HG03175 (cell line): ENCODE measurements around the gene TRIM10.
"Not testable (repeated sequence)": the region's sequence is repeated elsewhere in the genome, so short reads cannot be mapped to it uniquely, and the experiment has no call there.

ENCODE experiments used
- ATAC-seq: cut with Tn5 transposase; IDR thresholded peaks from one replicate; pipeline ENCODE4 v1.9.1; 2021; ENCODE audit warnings: mild to moderate bottlenecking, moderate library complexity; ENCODE audit not compliant: unreplicated experiment

Gene TRIM10

DNA sequence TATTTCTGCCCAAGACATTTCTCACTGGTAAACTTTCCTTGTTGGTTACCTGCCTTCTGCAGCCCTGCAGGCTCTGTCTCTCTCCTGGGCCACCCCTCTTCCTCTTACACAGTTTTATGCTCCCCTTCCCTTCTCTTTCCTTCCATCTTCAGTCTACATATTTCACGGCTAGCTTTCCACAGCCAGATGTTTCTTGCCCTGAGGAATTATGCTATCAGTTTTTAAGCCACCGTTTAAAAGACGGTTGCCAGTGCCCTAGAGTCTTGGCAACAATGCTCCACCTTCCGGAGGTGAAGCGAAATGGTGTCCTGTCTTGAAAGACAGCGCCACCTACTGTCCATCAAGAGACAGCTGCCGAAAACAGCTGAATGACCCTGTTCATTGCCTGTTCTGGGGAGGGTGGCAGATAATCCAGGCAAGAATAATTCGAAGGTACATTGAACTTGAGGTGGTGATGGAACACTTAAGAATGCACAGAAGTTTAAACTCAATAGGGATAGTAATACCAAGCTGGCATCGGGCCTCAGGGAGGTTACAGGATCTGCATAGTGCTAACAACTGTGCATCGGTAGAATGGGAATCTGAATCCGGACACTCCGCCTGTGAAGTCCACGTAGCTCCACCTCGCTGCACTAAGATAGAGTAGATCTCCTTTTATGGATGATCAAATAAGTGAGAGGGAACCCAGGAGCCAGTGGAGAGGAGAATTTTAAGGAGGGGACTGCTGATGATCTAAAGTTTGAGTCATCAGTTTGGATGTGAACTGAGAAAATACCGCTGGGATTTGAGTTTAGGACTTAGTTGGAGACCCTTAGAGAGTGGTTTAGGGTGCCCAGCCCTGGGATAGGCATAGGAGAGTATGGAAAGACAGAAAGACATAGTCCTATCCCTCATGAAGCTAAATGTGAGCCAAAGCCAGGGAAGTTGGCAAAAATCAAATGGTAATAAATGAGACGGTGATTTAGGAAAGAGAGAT lies 29.8 kb downstream of the TRIM10 start:
- ATAC-seq: peak; percentile 77

DNA sequence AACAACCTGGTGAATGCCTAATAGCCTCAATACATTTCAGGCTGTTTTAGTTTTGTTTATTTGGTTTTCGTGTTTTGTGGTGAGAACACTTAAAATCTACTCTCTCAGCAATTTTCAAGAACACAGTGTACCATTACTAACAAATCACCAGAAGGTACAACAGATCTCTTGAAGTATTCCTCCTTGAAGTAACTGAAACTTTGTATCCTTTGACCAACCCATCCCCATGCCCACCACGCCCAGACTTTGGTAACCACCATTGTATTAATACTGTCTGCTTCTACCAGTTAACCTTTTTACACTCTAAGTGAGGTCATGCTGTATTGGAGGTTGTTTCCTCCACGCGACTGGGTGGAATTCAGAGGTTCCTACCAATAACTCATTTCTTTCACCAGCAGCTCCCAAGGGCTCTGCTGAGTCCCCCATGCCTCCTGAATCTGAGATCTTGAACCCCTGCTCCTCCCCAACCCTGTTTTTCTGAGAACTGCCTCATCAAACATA lies 30.8 kb downstream of the TRIM10 start:
- ATAC-seq: no peak

DNA sequence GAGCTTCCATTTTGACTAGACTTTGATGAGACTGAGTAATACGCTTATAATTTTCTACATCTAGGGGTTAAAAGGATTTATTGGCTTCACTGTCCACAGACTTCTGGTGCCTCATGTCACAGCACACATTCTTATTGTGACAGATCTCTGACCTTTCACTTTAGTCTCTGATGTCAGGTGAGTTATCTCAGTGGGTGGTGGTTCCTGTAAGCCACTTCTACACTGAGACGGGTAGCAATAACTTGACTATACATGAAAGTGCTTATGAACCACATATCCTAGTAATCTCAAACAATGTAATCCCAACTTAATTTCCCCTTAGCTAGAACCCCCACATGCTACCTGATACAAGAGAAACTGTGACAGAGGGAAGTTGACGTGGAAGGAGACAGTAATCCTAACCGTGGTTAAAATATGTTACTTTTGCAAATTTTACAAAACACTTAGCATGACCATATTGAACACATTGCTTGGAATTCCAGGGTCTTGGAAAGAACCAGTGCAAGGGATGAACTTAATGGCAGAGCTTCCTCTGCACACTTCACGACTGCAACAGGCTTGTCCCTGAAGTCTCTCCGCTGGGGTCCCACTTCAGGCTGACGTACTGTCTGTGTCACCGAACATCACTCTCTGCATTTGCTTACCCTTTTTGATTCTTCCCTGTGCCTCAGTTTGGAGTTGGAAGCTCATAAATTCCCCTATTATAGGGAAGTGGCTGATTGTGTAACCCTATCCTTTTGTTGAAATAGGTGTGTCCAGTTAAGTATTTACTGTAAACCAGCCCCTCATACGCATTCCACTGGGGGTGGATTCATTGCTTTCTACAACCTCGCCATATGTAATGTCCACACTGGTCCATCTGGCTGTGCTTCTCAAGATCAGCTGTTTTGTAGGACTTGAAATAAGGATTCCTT lies 31.5 kb downstream of the TRIM10 start:
- ATAC-seq: no peak

DNA sequence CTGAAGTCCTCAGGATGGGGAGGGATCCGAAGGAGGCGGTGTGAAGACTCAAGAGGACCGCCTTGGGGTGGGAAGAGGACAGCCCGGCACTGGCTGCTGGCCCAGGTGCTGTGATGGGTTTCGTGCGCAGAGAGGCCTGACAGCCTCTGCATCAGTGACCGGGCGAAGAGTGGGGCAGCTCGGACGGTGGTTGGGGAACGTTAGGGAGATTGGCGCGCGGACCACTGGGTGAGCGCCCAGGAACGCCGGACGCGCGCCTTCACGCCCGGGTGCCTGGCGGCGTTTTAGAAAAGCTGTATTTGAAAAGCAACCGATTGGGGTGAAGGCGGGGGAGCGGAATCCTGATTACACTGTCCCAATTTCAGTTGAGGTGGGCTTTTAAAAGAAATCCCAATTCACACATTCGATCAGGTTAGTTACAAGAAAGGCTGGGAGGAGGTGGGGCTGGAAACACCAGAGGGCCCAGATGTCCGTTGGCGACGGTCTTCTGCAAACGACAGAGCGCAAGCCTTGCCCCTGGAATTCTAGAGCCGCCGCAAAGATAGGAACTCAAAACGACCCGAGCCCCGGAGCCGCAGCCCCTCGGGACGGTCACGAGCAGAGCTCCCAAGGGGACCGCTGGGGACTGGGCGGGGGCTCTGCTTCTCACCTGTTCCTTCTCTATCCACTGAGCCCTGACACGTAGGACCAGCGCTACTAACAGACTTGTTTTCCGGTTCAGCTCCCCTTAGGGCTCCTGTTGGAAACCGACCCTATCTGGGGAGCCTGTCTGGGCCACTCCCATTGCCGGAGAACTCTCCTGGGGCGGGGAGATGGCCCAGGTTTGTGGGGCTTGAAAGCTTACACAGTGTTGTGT lies 33.5 kb downstream of the TRIM10 start:
- ATAC-seq: no peak

DNA sequence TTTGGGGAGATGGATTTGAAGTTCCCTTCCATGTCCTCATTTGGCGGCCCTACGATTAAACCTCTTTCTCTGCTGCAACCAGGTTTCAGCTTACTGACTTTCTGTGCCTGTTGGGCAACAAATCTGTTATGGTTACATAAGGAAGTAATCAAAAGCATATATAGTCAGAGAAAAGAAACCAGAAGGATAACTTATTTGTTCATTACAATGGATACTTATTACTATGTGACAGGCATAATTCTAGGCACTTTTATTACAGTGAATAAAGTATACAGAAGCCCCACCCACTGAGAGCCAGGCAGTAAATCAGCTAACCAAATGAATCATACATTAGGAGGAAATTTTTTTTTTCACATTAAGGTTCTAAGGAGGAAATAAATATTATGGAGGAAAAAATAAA lies 38.5 kb downstream of the TRIM10 start:
- no peak for ATAC-seq

DNA sequence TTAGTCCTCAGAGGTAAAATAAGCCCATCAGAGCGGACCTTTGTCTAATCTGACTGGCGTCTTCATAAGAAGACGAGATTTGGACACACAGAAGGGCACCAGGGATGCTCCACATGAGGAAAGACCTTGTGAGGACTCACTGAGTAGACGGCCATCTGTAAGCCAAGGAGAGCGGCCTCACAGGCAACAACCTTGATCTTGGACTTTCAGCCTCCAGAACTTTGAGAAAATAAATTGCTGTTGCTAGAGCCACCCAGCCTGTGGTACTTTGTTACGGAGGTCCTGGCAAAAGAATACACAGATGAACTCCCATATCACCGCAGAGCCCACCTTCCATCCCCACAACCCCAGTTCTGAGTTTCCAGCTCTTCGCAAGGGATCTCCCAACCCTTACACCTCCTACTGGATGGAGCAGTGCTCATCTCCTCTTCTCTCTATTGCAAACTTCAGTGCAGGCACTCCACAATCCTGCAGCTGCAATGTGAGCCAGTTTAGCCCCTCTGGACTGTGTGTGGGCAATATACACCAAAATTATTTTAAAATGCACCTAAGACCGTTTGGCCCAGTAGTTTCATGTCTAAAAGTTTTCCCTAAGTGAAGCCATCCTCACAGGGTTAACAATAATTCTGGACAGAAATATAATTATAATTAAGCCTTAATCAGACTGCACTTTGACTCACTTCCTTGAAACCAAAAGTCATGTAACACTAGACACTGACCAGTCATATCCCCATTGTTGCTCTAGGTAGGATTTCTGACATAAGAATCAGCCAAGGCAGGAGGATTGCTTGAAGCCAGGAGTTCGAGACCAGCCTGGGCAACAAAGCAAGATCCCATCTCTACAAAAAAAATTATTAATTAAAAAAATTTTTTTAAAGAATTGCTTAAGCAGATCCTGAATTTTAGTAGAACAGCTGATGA lies 39.3 kb downstream of the TRIM10 start:
- ATAC-seq: no peak

DNA sequence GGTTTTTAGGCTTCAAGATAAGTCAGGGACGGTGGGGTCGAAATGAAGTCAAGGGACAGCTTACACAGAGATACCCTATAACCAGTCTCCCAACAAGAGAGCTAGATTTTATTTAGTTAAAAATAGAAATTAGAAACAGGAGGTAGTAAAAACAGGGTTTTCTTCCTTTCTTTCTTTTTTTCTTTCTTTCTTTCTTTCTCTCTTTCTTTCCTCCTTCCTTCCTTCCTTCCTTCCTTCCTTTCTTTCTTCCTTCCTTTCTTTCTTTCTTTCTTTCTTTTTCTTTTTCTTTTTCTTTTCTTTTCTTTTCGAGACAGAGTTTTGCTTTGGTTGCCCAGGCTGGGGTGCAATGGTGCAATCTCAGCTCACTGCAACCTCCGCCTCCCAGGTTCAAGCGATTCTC lies 42.3 kb downstream of the TRIM10 start:
- ATAC-seq: not testable (repeated sequence)

DNA sequence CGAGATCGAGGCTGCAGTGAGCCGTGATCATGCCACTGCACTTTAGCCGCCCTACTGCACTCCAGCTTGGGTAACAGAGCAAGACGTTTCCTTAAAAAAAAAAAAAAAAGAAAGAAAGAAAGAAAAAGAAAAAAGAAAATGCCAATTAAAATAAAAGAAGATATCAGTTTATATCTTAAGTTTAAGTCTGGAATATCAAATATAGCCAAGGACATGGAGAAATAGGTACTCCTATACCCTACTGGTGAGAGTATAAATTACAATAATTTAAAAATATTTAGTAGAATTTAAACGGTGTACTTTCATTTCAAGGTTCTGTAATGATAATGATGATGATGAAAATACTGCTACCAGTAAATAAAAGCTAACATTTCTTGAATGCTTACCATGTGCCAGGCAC lies 44.3 kb downstream of the TRIM10 start:
- no peak for ATAC-seq

DNA sequence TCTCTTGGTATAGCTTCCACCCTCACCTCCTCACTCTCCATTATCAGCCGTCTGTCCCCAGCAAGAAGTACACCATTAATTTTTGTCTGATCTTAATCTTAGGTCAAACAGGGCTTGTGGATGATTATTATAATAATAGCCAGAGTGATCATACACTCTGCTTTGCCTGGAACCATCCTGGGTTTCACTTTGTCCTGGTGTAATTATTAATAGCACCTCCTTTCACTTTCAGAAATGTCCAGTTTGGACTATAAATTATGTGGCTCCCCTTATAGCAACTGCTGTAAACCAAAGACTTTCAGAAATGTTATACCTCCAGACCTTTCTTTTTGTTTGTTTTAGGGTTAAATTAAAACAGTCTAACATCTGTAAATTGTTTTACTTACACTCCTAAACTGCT lies 47.2 kb downstream of the TRIM10 start:
- ATAC-seq: no peak

DNA sequence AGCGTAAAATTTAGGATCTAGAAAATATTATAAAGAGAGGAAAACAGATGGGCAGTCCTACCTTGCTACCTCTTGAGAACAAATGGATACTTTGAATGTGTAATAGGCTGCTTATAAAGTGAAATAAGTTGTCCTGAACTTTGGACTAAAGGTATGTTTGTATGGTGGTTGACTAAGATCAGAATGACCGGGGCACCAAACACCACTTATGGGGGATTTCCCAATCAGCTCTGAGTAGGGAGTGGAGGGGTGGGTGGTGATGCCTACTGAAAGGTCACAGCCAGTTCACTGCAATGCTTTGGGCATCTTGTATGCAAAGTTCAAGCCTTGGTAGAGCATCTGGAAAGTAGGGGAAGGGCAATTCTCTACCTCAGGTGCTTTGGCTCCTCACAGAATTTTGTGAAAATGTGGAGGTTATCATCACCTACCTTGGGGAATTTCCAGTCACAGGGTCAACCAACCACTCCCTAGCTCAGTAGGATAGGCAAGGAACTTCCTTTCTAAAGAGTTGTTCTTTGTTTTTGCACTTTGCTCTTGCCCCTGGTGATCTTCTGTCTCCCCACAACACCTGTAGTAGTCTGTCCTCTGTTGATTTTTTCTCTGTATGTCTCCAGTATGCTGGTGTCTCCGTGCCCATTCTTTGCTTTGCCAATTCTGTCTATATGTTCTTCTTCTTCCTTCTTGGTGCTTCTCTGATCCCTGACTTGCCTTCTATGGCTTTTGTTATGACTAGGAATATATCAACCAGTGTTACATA lies 47.8 kb downstream of the TRIM10 start, which contains the start of gene TRIM31:
TSS of gene TRIM31 (minus strand) at position 88 of the 757 bp plus-strand sequence. CDS start 285 bp downstream, outside the sequence.
- ATAC-seq: peak; percentile 69

DNA sequence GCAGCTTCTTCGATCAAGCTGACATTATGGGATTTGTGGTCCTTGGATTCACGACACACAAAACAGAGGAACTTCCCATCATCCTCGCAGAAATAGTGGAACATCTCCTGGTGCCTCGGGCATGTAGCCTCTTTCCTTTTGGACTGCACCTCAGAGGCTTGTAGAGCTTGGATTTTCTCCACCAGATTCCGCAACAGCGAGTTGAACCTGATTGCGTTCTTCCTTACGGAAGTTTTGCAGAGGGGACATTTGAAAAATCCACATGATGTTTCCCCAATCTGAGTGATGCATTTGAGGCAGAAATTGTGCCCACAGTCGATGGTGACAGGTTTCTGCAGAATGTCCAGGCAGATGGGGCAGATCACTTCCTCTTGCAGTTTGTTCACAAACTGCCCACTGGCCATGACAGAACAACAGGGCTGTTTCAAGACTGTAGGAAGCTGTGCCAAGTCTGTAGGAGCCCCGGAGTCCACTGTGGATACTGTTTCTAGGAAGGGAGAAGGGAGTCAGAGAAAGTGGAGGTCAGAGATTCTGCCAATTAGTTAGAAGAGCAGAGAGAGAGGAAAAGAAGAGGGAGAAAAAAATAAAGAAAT lies 48.5 kb downstream of the TRIM10 start:
- ATAC-seq: no peak

DNA sequence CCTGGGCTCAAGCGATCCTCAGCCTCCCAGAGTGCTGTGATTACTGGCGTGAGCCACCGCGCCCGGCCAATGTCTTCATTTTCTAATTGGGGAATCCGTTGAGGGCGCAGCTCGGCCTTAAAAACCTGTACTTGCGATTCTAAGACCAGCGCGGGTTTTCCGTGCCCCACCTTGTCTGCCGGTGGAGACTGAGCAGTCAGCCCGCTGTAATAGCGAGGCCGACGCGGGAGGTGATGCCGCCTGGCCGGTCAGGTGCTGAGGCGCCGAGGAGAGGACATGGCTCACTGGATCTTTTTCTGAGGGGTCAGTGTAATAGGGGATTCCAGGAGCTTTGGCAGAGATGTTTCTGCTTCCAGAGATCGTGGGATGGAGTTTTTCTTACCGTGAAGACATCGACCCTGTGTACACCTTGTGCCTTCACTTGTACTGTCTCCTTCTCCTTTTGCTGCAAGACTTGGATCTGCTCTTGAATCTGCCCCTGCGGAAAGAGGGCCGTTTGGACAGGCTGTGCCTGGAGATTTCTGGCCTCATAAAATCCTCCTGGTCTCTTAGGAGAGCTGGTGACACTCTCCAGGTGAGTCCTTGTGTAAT lies 49.6 kb downstream of the TRIM10 start:
- ATAC-seq: no peak

DNA sequence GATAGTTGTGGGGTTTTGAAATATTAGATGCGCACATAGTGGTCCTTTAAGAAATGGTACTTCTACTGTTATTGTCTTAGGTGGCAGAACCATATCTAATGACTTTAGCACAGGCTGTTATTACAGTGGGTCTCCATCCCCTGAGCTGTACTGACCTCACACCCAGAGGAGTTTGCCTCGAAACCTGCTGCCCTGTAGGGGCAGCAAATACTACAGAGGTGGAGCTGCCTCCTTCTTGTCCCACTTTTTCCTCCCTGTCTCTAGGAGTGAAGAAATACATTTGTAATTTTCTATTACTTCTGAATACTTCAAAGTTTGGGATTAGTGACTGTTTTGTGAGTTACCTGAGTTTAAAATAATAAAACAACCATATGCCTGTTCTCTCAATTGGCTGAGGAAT lies 56.4 kb downstream of the TRIM10 start:
- no peak for ATAC-seq

DNA sequence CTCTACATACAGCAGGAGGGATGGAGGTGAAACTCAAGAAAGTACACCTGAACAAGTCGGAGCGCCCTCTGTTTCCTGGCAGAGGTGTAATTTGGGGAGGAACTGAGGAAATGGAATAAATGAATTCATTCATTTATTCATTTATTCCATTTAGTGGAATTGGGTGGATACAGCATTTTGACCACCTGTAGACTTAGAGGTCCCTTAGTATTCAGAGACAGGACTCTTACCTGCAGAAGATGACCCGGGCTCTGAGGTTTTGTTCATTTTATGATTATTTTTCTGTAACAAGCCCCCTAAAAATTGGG lies 57.2 kb downstream of the TRIM10 start:
- ATAC-seq: no peak

DNA sequence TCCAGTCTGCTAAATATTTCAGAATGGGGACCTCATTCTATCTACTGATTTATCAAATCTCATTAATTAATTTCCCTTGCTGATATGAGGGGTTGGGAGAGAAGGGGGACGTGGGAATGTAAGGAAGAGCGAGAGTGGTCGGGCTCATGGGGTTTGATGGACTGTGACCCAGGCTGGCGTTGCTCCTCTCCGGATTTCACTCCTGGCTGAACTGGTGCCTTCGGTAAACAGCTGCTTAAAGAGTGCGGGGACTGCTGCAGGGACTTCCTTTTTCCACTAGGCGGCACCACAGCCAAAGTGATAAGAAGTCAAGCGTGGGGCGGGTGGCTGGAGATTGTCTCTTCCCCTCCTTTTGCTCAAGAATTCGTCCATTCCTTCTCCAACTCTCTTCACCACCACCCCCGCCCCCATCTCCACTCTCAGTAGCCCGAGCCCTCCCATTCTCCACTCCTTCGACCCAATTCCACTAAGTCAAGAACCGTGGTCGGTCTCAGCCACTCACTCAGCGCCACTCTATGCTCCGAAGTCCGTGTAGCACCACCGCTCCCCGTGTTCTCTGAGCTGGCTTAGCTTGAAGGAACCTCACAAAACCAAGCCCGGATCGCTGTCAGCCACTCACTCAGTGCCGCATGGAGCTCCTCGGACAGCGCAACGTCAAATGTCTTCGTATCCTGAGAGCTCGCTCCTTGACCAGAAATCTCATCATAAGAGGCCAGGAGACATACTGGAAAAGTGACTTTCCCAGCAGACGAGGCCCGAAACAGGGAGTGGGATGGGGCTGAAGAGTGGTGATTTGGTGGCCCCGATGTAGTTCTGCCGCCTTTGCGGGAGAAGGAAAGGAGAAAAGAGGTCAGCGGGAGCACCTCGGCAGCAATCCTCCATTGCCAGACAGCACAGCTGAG lies 57.8 kb downstream of the TRIM10 start:
- ATAC-seq: peak; percentile 79

DNA sequence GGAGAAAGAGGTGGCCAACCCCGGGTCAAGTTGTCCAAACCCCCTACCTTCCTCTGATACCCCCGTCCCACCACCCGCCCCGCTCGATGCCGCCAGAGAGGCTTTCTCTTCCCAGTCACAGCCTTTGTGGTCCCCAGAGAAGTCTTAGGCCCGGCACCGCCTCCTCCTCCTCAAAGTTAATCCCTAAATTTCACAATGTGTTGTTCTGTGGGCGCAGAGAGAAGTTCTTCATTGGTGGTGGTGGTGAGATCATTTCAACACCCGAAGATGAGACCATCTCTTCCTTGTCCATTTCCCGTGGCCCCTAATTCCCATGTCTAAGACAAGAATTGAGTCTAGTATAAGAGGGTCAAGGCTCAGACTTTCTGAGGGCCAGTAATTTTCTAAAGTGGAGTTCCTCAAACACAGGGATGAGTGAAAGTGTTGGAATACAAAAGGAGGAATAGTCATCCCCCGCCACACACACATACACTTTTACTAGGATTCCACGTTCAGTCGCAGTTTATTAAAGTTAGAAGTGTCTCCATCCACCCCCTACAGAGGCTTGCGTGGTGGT lies 58.5 kb downstream of the TRIM10 start:
- ATAC-seq: no peak
